Kidney (tissue), 14 donors: ENCODE results near the gene UBXN10. TPM values are rescaled to one million over a fixed set of nuclear protein-coding genes. Genes with fewer than 3 reads are reported as not detected.

Experiments used
- DNase-seq, 5 donors: peaks; one replicate each; pipeline ENCODE4 v3.0.0-alpha.2; 2013 to 2020
- FAIRE-seq: peaks from 2 replicates; lab custom pipeline; 2012; peaks lifted over from hg19 to GRCh38; lab: Jason Lieb, UNC
- H3K27ac ChIP-seq, 2 donors: one replicate each; pipeline ENCODE4 v1.7.0; 2013; ENCODE audit warnings: low read depth in 2 of 2, low read length in 2 of 2, inconsistent platforms in 1 of 2
- H3K27me3 ChIP-seq: one replicate; pipeline ENCODE4 v1.7.1; 2013; ENCODE audit warnings: low read length, inconsistent platforms; ENCODE audit not compliant: control insufficient read depth, insufficient read depth
- H3K36me3 ChIP-seq, 3 donors: one replicate each; pipeline versions ENCODE4 v1.7.0 to v1.7.1; 2013; ENCODE audit warnings: low read length in 3 of 3, control low read depth in 1 of 3, inconsistent platforms in 1 of 3; ENCODE audit not compliant: insufficient read depth in 3 of 3, control insufficient read depth in 2 of 3
- H3K4me1 ChIP-seq, 3 donors: one replicate each; pipeline versions ENCODE4 v1.7.0 to v1.7.1; 2013; ENCODE audit warnings: low read length in 3 of 3, inconsistent platforms in 1 of 3, low read depth in 1 of 3; ENCODE audit not compliant: control insufficient read depth in 2 of 3, insufficient read depth in 2 of 3
- H3K4me3 ChIP-seq, 3 donors: one replicate each; pipeline versions ENCODE4 v1.7.0 to v1.8.1; 2013; ENCODE audit warnings: low read length in 3 of 3, control low read depth in 1 of 3, inconsistent platforms in 1 of 3
- H3K9ac ChIP-seq, 3 donors: one replicate each; pipeline versions ENCODE4 v1.7.0 to v1.7.1; 2013; ENCODE audit warnings: low read length in 3 of 3, control low read depth in 1 of 3, inconsistent platforms in 1 of 3
- H3K9me3 ChIP-seq, 3 donors: one replicate each; pipeline versions ENCODE4 v1.7.0 to v1.7.1; 2013; ENCODE audit warnings: low read length in 3 of 3, control low read depth in 1 of 3, inconsistent platforms in 1 of 3; ENCODE audit not compliant: control insufficient read depth in 2 of 3, insufficient read depth in 1 of 3
- CTCF ChIP-seq: IDR thresholded peaks from 3 replicates; pipeline ENCODE4 v1.5.1; 2012; ENCODE audit warnings: mild to moderate bottlenecking, moderate library complexity, borderline replicate concordance; ENCODE audit not compliant: insufficient read depth; ENCODE audit errors: extremely low read depth
- intact Hi-C: fragments of 100-400 bp; cut with DNase I; formaldehyde crosslinking; loops from one replicate; pipeline ENCODE4 v1.11.1; 2022
- polyA plus RNA-seq: library from polyadenylated mRNA; stranded (reverse); fragments of 350-450 nt; fragmentation: Illumina TruSeq; extraction: RNeasy Lipid Tissue Mini Kit (QIAGEN cat#74804); gene quantifications from one replicate; pipeline ENCODE4 v1.2.3, GENCODE V29; 2014; ENCODE audit warnings: low read depth, low replicate concordance; ENCODE audit not compliant: insufficient read depth
- total RNA-seq: library from RNA; stranded (reverse); fragmentation: NEBNext Ultra II Directional; extraction: Animal tissue kit (Norgen Biotek cat#: 25700); gene quantifications from one replicate; pipeline ENCODE4 v1.2.1, GENCODE V29; 2021
- donor health status: control.
- donor health status: control.
- donor health status: control.
- donor health status: control.
- donor health status: control.
- donor health status: DM: yes; HTN: yes; CAD: no.
- donor health status: Normal renal cell carcinoma (clear cell type).

The UBXN10 gene
- total and polyA plus RNA-seq, 2 donors from 2014 or later, result 2.3 to 12.6 TPM

- no peak overlapping the region for H3K4me3 ChIP-seq
- peaks cover 0 to under 1% (median 0%) of the 10 kb centered on the region in 3 donors for H3K4me1 ChIP-seq
- DNase-seq (peak in 1 of 5 donors; percentile 23), FAIRE-seq (no peak)
- no peak for TF ChIP-seq CTCF
- no peaks in the 10 kb centered on the region for H3K36me3 ChIP-seq
- H3K9me3 ChIP-seq, result peaks cover 0 to 5% (median 2%) of the 10 kb centered on the region in 3 donors
- no peaks in the 10 kb centered on the region for H3K27me3 ChIP-seq
- intact Hi-C loops, result no loop called here
- H3K27ac ChIP-seq, result no peak overlapping the region
- no peak overlapping the region for H3K9ac ChIP-seq
These were observed 5.6 kb upstream of the UBXN10 start for GRCh38 chr1:20180129-20180843.

GRCh38 chr1:20180844-20181207 lies 5.1 kb upstream of the UBXN10 start:
- FAIRE-seq (no peak), DNase-seq (no peak)
- H3K36me3 ChIP-seq, result no peaks in the 10 kb centered on the region
- H3K9me3 ChIP-seq, result peaks cover 0 to 5% (median 2%) of the 10 kb centered on the region in 3 donors
- H3K4me3 ChIP-seq, result no peak overlapping the region
- H3K9ac ChIP-seq, result no peak overlapping the region
- H3K4me1 ChIP-seq, result peaks cover 0 to 4% (median 0%) of the 10 kb centered on the region in 3 donors
- TF ChIP-seq CTCF, result no peak
- no peaks in the 10 kb centered on the region for H3K27me3 ChIP-seq
- no peak overlapping the region for H3K27ac ChIP-seq
- intact Hi-C loops, result no loop called here

- DNase-seq (no peak), FAIRE-seq (no peak)
- H3K4me3 ChIP-seq, result no peak overlapping the region
- no peak overlapping the region for H3K27ac ChIP-seq
- intact Hi-C loops, result no loop called here
- peaks cover 0 to 11% (median 8%) of the 10 kb centered on the region in 3 donors for H3K4me1 ChIP-seq
- H3K9ac ChIP-seq, result no peak overlapping the region
- H3K36me3 ChIP-seq, result no peaks in the 10 kb centered on the region
- peaks cover 0 to 5% (median 2%) of the 10 kb centered on the region in 3 donors for H3K9me3 ChIP-seq
- H3K27me3 ChIP-seq, result no peaks in the 10 kb centered on the region
- no peak for TF ChIP-seq CTCF
These were observed 3.5 kb upstream of the UBXN10 start for GRCh38 chr1:20182415-20182814.
